GM19043 (cell line): Measurements from ENCODE around the gene TMPRSS2.

Experiments
- ATAC-seq: cut with Tn5 transposase; IDR thresholded peaks from one replicate; pipeline ENCODE4 v1.9.1; 2021; ENCODE audit warnings: low read depth; ENCODE audit not compliant: unreplicated experiment

The TMPRSS2 gene

GRCh38 chr21:41507521-41508414 lies at the start of gene TMPRSS2:
TMPRSS2 (minus strand) TSS chr21:41508158; CDS start chr21:41498133, 10,025 bp downstream.
- ATAC-seq: no peak

GRCh38 chr21:41555057-41555456 lies 47.1 kb upstream of the TMPRSS2 start:
- ATAC-seq: no peak

GRCh38 chr21:41552254-41552653 lies 44.3 kb upstream of the TMPRSS2 start:
- ATAC-seq: no peak

GRCh38 chr21:41548781-41549180 lies 40.8 kb upstream of the TMPRSS2 start:
- no peak for ATAC-seq

- ATAC-seq: no peak
These were observed 39.2 kb upstream of the TMPRSS2 start for GRCh38 chr21:41547111-41547510.

GRCh38 chr21:41545500-41546359 lies 37.8 kb upstream of the TMPRSS2 start:
- no peak for ATAC-seq

- no peak for ATAC-seq
These were observed 34.8 kb upstream of the TMPRSS2 start for GRCh38 chr21:41542727-41543126.

- no peak for ATAC-seq
These were observed 29.4 kb upstream of the TMPRSS2 start for GRCh38 chr21:41537356-41537755.

- no peak for ATAC-seq
These were observed 28.8 kb upstream of the TMPRSS2 start for GRCh38 chr21:41536827-41537103.

- ATAC-seq: no peak
These were observed 28.3 kb upstream of the TMPRSS2 start for GRCh38 chr21:41536076-41536826.

GRCh38 chr21:41530366-41530765 lies 22.4 kb upstream of the TMPRSS2 start:
- no peak for ATAC-seq

GRCh38 chr21:41529769-41530168 lies 21.8 kb upstream of the TMPRSS2 start:
- ATAC-seq: no peak

GRCh38 chr21:41526478-41527087 lies 18.6 kb upstream of the TMPRSS2 start:
- ATAC-seq: no peak

GRCh38 chr21:41523175-41523574 lies 15.2 kb upstream of the TMPRSS2 start:
- no peak for ATAC-seq

GRCh38 chr21:41521489-41522027 lies 13.6 kb upstream of the TMPRSS2 start:
- ATAC-seq: no peak

GRCh38 chr21:41520560-41521442 lies 12.8 kb upstream of the TMPRSS2 start:
- no peak for ATAC-seq

- ATAC-seq: no peak
These were observed 12.0 kb upstream of the TMPRSS2 start for GRCh38 chr21:41519806-41520559.

- ATAC-seq: no peak
These were observed 10.8 kb upstream of the TMPRSS2 start for GRCh38 chr21:41518757-41519156.

GRCh38 chr21:41511858-41512257 lies 3.9 kb upstream of the TMPRSS2 start:
- ATAC-seq: no peak
